HL-60/S4 treated with retinoic acid at 250 ng/mL for 4 days and 3 days (cell line): ENCODE data around the gene ANKS1A.
"Not testable (repeated sequence)": the region's sequence is repeated elsewhere in the genome, so short reads cannot be mapped to it uniquely, and the experiment has no call there.

ENCODE experiments used
- in situ Hi-C: fragments of 300-500 bp; cut with MboI; formaldehyde crosslinking; loops from 2 replicates; pipeline ENCODE4 v1.7.0; 2022; ENCODE audit warnings: low sequenced_read_pairs

The ANKS1A gene

GRCh38 chr6:34917626-34918285 is 28.7 kb downstream of the ANKS1A start:
- in situ Hi-C loops, result no loop called here

GRCh38 chr6:34919651-34920050 is 30.6 kb downstream of the ANKS1A start:
- in situ Hi-C loops, result no loop called here

- in situ Hi-C loops, result no loop called here
Measured at GRCh38 chr6:34920097-34920496, 31.0 kb downstream of the ANKS1A start.

GRCh38 chr6:34922177-34922663 is 33.2 kb downstream of the ANKS1A start:
- in situ Hi-C loops, result no loop called here

GRCh38 chr6:34924831-34925625 is 36.0 kb downstream of the ANKS1A start:
- in situ Hi-C loops, result no loop called here

GRCh38 chr6:34926655-34927054 is 37.6 kb downstream of the ANKS1A start:
- in situ Hi-C loops, result no loop called here

- in situ Hi-C loops, result no loop called here
Measured at GRCh38 chr6:34928220-34928619, 39.2 kb downstream of the ANKS1A start.

GRCh38 chr6:34928695-34929094 is 39.6 kb downstream of the ANKS1A start:
- in situ Hi-C loops, result no loop called here

- in situ Hi-C loops, result no loop called here
Measured at GRCh38 chr6:34929241-34929978, 40.4 kb downstream of the ANKS1A start.

- in situ Hi-C loops, result no loop called here
Measured at GRCh38 chr6:34930221-34930620, 41.2 kb downstream of the ANKS1A start.

- in situ Hi-C loops, result not testable (repeated sequence)
Measured at GRCh38 chr6:34932202-34932601, 43.1 kb downstream of the ANKS1A start.

- in situ Hi-C loops, result no loop called here
Measured at GRCh38 chr6:34934516-34934915, 45.5 kb downstream of the ANKS1A start.

GRCh38 chr6:34938268-34938667 is 49.2 kb downstream of the ANKS1A start:
- in situ Hi-C loops, result no loop called here

GRCh38 chr6:34940030-34940434 is 51.0 kb downstream of the ANKS1A start:
- in situ Hi-C loops, result no loop called here

GRCh38 chr6:34941421-34941820 is 52.4 kb downstream of the ANKS1A start:
- in situ Hi-C loops, result no loop called here

- in situ Hi-C loops, result no loop called here
Measured at GRCh38 chr6:34945317-34945716, 56.3 kb downstream of the ANKS1A start.

GRCh38 chr6:34947561-34947960 is 58.5 kb downstream of the ANKS1A start:
- in situ Hi-C loops, result no loop called here

GRCh38 chr6:34949636-34950035 is 60.6 kb downstream of the ANKS1A start:
- in situ Hi-C loops, result no loop called here

- in situ Hi-C loops, result no loop called here
Measured at GRCh38 chr6:34950849-34951248, 61.8 kb downstream of the ANKS1A start.

GRCh38 chr6:34951731-34952130 is 62.7 kb downstream of the ANKS1A start:
- in situ Hi-C loops, result no loop called here
